GM18526 (cell line): ENCODE measurements around the gene VRK3.

ENCODE experiments used
- POLR2A ChIP-seq: IDR thresholded peaks from 3 replicates; pipeline ENCODE4 v1.6.1; 2011; ENCODE audit not compliant: insufficient read length; ENCODE audit errors: extremely low read depth

VRK3 gene

DNA sequence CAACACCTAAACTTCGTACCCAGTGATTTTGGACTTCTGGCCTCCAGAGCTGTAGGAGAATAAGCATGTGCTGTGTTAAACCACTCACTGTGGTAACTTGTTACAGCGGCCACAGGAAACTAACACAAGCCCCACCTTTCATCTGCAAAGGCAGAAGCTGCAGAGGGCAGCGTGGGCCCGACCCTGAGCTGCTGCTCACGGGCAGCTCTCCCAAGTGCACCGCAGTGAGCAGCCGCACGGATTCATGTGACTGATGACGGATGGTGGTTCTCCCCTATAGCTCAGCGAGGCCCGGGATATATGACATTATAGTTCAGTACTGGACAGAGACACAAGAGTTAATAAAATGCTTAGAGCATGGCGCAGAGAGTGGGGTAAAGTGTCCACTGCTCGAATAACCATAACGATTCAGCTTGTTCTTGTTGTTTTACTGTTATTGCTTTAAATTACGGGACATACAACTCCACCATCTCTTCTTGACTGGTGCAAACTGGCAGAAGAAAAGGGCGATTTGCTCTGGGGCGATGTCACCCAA, 21.9 kb downstream of the VRK3 start:
- TF ChIP-seq POLR2A = no peak

DNA sequence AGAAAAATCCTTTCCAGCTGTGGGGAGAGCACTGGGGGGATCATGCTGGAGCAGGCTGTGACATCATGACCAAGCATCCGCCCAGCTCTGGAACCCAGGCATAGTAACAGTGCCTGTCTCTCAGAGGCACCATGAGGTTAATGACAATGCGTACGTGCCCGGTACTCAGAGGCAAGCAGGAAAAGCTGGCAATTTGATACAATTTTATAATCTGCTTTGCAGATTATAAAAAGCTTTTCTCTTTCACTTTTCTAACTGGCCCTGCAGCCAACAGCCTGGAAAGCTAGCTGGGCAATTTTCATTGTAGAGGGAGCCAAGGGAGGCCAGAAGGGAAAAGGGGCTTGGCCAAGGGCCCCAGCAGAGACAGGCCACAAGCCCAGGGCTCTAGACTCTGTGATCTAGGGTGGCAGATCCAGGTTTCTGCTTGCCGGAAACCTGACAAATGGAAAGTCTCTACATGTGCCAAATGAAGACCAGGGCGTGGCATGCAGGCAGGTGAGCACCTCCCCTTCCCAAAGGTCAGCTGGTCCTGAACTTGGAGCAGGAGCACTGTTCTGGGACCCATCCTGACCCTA, 22.7 kb downstream of the VRK3 start:
- TF ChIP-seq POLR2A = no peak

DNA sequence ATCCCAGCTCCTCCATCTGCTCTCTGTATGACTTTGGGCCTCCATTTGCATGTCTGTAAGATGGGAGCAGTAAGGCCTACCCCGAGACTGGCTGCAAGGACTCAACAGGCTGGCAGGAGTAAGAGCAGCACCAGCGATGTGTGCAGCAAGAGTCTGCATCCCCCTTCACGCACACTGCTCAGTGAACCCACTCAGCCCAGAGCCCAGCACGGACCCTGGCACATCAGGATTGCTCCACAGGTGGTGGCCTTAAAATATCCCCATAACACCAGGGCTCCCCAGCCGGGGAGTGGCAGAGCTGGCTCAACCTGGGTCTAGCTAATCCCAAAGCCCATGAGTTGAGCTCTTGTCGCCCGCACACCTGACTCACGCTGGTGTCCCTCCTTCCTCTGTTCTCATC, 23.4 kb downstream of the VRK3 start:
- TF ChIP-seq POLR2A = no peak

DNA sequence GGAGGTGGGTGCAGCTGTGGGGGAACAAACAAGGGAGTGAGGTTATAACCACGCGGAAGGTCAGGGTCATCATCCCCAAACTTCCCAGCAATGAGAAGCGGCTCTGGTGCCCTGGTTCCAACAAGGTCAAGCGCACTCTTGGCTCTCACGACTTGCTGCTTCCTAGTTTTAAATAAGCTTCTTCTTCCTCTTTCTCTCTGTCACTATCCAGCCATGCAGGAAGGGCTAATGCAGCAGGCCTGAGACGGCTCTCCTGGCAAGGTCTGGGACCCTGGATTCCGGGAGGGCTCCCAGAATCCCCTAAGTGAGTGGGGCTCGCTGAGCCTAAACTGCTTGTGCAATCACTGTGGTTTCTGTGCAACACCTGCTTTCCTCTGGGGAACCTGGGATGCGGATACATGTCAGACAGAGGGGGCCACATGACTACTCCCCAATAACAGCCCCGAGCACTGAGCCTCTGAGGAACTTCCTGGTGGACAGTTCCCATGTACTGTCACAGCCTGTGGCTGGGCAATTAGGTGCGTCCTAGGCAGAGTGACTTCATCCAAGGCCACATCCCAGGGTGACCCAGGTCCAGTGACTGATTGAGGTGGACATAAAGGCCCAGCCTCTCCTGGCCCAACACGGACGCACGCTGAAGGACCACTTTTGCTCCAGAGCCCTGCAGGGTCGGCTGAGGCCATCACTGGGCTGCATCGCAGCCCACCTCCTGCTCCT, 24.2 kb downstream of the VRK3 start:
- TF ChIP-seq POLR2A = no peak

DNA sequence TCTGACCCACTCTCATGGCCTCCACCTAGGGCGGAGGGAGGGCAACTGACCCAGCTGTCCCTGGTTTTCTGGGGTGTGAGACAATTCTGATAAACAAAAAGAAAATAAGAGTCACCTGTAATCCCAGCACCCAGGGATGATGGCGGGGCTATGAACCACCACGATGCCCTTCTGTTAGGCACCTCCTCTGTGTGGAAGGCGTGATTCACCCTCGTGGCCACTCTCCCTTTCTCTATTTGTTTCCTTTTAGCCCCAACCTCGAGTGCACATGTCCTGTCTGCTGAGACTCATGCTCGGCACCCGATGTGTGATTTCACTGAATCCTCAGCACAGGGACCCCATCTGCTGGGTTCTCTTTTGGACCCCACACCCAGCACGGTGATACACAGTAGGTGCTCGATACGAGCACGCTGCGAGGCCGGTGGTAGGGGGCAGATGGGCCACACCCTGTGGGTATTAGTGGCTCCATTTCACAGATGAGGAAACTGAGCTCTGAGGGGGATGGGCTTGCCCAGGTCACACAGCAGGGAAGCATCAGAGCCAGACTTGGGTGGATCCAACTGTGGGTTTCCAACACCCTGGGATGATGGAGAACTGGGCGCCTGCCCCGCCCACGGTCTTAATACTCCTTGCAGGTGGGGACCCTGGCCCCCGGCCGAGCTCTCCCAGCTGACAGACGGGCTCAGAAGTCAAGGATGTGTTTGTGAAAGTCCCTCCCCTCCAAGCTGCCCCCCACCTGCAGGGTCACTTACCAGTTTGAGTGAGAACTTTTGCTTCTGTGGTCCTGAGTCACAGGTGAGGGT, 24.9 kb downstream of the VRK3 start:
- TF ChIP-seq POLR2A = no peak

DNA sequence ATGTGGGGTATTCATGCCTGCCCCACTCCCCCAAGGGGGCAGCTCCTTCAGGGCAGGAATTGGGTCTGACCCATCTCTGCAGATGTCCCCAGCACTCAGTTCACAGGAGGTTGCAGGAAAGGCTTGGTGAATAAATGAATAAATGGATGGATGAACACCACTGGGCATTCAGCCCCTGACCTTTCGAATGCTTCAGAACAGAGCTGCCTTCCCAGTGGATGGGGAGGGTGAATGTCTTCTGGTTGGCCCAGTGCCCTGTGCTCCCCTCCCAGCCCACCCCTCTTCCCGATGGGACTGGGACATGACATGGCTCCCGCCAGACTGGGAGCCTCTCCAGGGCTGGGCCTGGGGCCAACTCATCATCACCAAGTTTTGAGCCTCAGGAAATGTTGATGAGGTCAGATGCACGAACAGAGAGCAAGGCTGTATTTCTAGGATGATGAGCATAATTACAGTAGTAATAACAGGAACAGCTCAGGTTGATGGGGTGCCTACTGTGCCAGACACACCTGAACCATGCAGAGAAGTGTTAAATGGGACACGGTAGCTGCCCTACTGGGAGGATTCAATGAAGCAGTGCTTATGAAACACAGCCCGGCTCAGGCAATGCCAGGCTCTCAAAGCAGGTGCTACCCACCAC, 25.7 kb downstream of the VRK3 start:
- no peak for TF ChIP-seq POLR2A

DNA sequence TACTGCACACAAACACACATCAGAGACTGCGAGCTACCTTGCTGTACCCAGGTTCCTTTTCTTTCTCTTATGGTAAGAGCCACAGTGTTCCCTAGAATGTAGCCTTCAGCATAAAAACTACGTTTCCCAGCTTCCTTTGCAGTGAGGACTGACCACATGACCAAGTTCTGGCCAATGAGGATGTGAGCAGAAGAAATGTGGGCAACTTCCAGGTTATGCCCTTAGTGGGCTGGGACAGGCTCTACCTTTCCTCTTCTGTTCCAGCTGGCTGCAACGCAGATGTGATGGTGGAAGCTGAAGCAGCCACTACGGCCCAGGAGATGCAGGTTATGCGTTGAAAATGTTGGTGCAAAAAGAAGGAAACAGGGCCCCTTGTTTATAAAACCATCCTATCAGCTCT, 27.5 kb downstream of the VRK3 start:
- TF ChIP-seq POLR2A = no peak

DNA sequence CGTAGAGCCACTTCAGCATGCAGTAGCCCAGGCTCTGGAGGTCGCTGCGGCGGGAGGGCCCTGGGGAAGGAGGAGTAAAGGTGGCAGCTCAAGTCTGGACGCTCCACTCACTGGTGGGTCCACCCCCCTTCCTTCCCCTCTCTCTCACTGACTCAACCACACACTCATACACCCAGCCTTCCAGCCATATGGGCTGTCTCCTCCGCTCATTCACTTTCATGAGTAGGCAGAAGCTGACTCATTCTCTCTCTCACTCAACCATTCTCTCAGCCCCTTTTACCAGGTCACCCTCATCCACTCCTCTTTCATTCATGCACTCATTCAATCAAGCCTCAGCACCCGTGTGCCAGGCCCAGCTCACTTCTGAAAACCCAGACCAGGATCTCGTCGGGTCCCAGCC, 36.7 kb downstream of the VRK3 start:
- TF ChIP-seq POLR2A = no peak

DNA sequence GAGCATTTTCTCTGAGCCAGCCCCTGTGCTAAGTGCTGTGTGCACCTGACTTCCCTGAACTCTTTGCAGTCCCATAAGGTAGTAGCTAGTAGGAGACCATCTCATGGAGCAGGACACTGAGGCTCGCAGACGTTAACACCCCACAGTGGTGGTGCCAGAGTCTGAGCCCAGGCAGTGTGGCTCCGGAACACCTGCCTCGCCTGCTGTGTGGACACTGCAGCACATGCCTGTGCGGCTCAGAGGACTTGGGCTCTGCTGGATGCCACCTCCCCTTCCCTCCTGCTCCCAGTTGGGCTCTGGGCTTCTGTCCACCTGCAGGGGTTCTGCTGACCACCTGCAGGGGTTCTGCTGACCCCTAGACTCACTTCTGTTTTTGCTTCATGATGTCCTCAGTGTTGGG, 37.2 kb downstream of the VRK3 start:
- TF ChIP-seq POLR2A = no peak

DNA sequence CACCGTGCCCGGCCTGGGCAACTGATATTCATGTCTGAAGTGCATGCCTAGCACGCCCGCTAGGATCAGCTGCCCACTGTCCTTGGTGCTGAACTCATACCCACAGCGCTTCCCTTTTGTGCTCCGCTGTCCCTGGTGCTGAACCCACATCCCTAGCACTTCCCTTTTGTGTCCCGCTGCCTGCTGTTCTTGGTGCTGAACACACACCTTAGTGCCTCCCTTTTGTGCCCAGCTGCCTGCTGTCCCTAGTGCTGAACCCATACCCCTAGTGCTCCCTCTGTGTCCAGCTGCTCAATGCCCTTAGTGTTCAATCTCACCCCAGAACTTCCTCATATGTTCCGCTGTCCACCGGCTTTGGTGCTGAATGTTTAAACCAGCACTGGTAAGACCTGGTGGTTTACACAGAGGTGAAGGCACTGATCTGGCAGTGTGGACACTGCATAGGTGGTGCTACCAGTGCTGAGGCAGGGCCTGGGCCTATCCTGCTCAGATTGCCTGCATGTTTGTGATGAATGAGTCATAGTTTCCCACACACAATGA, 37.9 kb downstream of the VRK3 start:
- TF ChIP-seq POLR2A = no peak

DNA sequence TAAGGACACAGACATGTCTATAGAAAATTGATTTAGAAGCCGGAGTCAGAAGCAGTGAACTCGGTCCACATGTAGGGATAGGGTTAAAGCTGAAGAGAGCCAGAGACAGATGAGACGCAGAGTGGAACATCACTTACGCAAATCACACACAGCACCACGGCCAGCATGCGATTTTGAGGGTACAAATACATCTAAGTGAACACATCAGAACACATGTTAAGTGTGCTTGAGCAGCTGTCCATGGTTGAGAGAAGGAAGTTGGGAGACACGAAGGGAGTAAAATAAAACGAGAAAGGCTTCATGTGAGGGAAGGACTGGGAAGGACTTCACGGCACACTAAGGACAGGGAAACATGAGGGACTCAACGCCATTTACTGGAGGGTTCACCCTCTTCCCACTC, 38.8 kb downstream of the VRK3 start:
- no peak for TF ChIP-seq POLR2A

DNA sequence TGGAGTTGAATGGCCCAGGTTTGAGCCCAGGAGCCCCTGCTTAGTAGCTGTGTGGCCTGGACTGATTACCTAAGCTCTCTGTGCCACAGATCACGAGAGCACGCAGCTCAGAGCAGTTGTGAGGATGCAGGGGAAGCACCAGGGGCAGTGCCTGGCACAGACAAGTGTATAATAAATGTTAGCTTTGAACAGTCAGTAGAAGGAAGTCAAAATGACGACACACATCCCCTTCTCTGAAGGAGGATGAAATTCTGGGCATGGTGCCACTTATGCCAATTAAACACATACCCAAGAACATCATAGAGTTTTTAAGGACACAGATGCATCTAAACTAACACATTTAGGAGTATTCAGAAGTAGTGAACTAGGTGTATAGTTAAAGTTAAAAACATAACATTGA, 39.3 kb downstream of the VRK3 start:
- no peak for TF ChIP-seq POLR2A

DNA sequence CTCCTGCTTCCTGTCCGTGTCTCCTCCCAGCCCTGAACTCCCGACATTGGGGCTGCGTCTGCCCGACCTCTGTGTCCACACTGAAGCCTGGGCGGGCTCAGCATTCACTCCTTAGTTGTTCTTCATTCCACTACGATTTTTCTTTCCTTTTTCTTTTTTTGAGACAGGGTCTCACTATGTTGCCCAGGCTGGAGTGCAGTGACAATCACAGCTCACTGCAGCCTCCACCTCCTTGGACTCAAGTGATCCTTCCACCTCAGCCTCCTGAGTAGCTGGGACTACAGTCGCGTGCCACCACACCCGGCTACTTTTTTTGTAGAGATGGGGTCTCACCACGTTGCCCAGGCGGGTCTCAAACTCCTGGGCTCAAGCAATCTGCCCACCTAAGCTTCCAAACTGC, 40.7 kb downstream of the VRK3 start:
- TF ChIP-seq POLR2A = no peak

DNA sequence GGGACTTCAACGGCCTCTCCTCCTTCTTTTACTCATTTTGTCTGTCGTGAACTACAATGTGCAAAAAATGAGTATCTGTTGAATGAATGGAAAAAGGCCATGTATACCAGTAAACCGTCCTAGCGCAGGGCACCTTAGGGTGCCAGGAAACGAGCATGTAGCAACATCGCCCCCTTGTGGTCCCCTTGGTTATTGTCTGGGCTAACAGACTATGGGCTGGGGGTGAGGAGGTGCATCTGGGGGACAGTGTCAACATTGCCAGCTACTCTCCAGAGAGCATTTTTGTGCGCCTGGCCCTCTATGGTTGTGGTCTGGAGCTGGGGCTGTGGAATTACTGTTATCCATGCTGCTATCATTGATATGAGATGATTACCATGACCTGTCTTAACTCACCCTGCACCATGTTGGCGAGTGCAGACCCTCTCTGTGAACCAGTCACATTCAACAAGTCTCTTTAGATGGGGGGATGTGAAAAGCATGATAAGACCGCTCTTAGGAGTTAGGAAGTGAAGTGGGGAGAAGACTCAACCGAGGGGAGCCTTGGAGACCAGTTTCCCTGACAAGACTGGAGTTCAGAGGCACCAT, 41.4 kb downstream of the VRK3 start:
- no peak for TF ChIP-seq POLR2A
